OCI-LY3 (cell line): ENCODE measurements around the gene COL4A6.

Experiments
- EZH2phosphoT487 ChIP-seq: fragments of 200-600 bp; shearing (Covaris generic); IDR thresholded peaks from 2 replicates; pipeline ENCODE4 v1.6.1; 2018; ENCODE audit warnings: antibody characterized with exemption, mixed run types, low read depth
- TF ChIP-seq, protein P1 (sequence below): fragments of 200-600, 300-600 bp; sonication (generic); IDR thresholded peaks from 2 replicates; pipeline ENCODE4 v1.5.1; 2014; ENCODE audit warnings: antibody characterized with exemption, low read length, low read depth

DNA sequence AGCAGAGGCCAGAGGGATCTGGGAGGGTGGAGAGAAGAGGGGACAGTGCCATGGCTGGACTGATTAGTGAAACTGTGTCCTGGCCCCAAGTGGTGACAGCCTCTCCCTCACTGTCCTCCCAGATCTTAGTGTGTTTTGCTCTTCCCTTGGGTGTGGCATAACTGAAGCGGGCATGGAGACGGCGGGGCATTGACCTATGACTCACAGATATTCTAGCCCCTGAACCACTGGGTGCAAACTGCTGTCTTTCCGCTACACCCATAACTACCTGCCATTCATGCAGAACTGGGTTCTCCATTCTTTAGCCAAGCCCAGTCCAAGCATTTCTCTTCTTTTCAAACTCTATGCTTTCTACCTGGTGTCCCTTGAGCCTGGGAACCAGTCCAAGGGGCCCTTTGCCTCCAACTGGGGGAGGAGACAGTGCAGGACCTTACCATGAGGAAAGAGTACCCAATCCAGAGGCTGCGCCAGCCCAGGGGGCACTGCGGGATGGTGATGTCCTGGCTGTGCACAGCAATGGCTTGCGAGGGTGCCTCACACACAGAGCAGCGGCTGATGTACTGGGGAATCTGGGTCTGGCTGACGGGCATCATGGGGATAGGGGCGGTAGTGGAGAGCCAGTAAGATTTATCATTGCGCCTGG, 279.1 kb downstream of the COL4A6 start:
- TF ChIP-seq, protein P1, sequence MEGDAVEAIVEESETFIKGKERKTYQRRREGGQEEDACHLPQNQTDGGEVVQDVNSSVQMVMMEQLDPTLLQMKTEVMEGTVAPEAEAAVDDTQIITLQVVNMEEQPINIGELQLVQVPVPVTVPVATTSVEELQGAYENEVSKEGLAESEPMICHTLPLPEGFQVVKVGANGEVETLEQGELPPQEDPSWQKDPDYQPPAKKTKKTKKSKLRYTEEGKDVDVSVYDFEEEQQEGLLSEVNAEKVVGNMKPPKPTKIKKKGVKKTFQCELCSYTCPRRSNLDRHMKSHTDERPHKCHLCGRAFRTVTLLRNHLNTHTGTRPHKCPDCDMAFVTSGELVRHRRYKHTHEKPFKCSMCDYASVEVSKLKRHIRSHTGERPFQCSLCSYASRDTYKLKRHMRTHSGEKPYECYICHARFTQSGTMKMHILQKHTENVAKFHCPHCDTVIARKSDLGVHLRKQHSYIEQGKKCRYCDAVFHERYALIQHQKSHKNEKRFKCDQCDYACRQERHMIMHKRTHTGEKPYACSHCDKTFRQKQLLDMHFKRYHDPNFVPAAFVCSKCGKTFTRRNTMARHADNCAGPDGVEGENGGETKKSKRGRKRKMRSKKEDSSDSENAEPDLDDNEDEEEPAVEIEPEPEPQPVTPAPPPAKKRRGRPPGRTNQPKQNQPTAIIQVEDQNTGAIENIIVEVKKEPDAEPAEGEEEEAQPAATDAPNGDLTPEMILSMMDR = no peak
- no peak for TF ChIP-seq EZH2phosphoT487
